ENCODE data around the gene TMEM31. TPM values are rescaled to one million over a fixed set of nuclear protein-coding genes. Genes with fewer than 3 reads are reported as not detected.

TMEM31 gene
- total RNA-seq, 1 experiment from 2014 or later: not detected

GRCh38 chrX:103737696-103738095 lies 27.0 kb downstream of the TMEM31 start:
- no peaks in the 10 kb centered on the region for H3K9me3 ChIP-seq (ENCODE audit: control insufficient read depth in 1 of 2, insufficient read depth in 1 of 2, low read depth in 1 of 2, low read length in 2 of 2)
- no peaks in the 10 kb centered on the region for H3K36me3 ChIP-seq (ENCODE audit: control insufficient read depth in 1 of 2, insufficient read depth in 2 of 2, low read length in 2 of 2)
- H3K4me2 ChIP-seq (ENCODE audit: low read length): no peak overlapping the region
- H3K4me1 ChIP-seq (ENCODE audit: control insufficient read depth in 1 of 2, insufficient read depth in 2 of 2, low read length in 2 of 2): no peaks in the 10 kb centered on the region
- intact Hi-C loops (cut with micrococcal nuclease): no loop called here
- no peak overlapping the region for H2AFZ ChIP-seq (ENCODE audit: low read depth, low read length, poor library complexity, severe bottlenecking)
- ATAC-seq (no peak), DNase-seq (ENCODE audit: low read depth, low spot score) (no peak)
- RAD21 ChIA-PET (ENCODE audit: low non-redundant PET in 1 of 2, low total read pairs in 2 of 2, uncharacterized antibody in 2 of 2, unreplicated experiment in 2 of 2): no interaction called here
- no peak overlapping the region for H3K27ac ChIP-seq (ENCODE audit: low read depth, low read length)
- no peak overlapping the region for H3K4me3 ChIP-seq (replicated peaks in 1 of 2; ENCODE audit: low read depth in 1 of 2, low read length in 2 of 2)
- H4K20me1 ChIP-seq (ENCODE audit: insufficient read depth): no peaks in the 10 kb centered on the region
- POLR2A ChIA-PET: no interaction called here
- no peak overlapping the region for H3K9ac ChIP-seq (ENCODE audit: low read length)
- no peaks in the 10 kb centered on the region for H3K9me2 ChIP-seq (ENCODE audit: insufficient read depth)
- no peaks in the 10 kb centered on the region for H3K79me2 ChIP-seq (ENCODE audit: insufficient read depth, low read length)
- no TSS peak for BruUV-seq (replicated peaks)
- CTCF ChIA-PET: no interaction called here
- TF ChIP-seq SIN3A (IDR thresholded peaks at IDR 0.05; ENCODE audit: low read depth) (no peak), FOSL1 (IDR thresholded peaks at IDR 0.05; ENCODE audit: low read depth) (no peak), SP1 (IDR thresholded peaks at IDR 0.05; ENCODE audit: low read depth) (no peak), CEBPB (IDR thresholded peaks at IDR 0.05; ENCODE audit: low read depth) (no peak), ZFX (IDR thresholded peaks at IDR 0.05) (no peak), ELF1 (IDR thresholded peaks at IDR 0.05; ENCODE audit: borderline replicate concordance, low read depth) (no peak), YY1 (IDR thresholded peaks at IDR 0.05; ENCODE audit: extremely low read depth, insufficient replicate concordance, low read depth, low read length) (no peak), EZH2 (IDR thresholded peaks at IDR 0.05) (no peak)
- H3K27me3 ChIP-seq (ENCODE audit: insufficient read depth, low read length): no peaks in the 10 kb centered on the region

- Histone ChIP-seq H3K9me3 (ENCODE audit: control insufficient read depth in 1 of 2, insufficient read depth in 1 of 2, low read depth in 1 of 2, low read length in 2 of 2) (no peaks in the 10 kb centered on the region), H3K4me2 (ENCODE audit: low read length) (no peak overlapping the region), H3K9me2 (ENCODE audit: insufficient read depth) (no peaks in the 10 kb centered on the region), H3K4me1 (ENCODE audit: control insufficient read depth in 1 of 2, insufficient read depth in 2 of 2, low read length in 2 of 2) (no peaks in the 10 kb centered on the region), H3K9ac (ENCODE audit: low read length) (no peak overlapping the region), H3K36me3 (ENCODE audit: control insufficient read depth in 1 of 2, insufficient read depth in 2 of 2, low read length in 2 of 2) (no peaks in the 10 kb centered on the region), H3K27me3 (ENCODE audit: insufficient read depth, low read length) (no peaks in the 10 kb centered on the region), H3K79me2 (ENCODE audit: insufficient read depth, low read length) (no peaks in the 10 kb centered on the region), H3K27ac (ENCODE audit: low read depth, low read length) (no peak overlapping the region), H4K20me1 (ENCODE audit: insufficient read depth) (no peaks in the 10 kb centered on the region), H2AFZ (ENCODE audit: low read depth, low read length, poor library complexity, severe bottlenecking) (no peak overlapping the region), H3K4me3 (replicated peaks in 1 of 2; ENCODE audit: low read depth in 1 of 2, low read length in 2 of 2) (no peak overlapping the region)
- TF ChIP-seq FOSL1 (IDR thresholded peaks at IDR 0.05; ENCODE audit: low read depth) (no peak), SP1 (IDR thresholded peaks at IDR 0.05; ENCODE audit: low read depth) (no peak), RAD21 (IDR thresholded peaks at IDR 0.05; ENCODE audit: low read depth) (no peak), MAX (IDR thresholded peaks at IDR 0.05) (no peak), YY1 (IDR thresholded peaks at IDR 0.05; ENCODE audit: extremely low read depth, insufficient replicate concordance, low read depth, low read length) (no peak)
- BruUV-seq (replicated peaks): no TSS peak
- ChIA-PET RAD21 (ENCODE audit: low non-redundant PET in 1 of 2, low total read pairs in 2 of 2, uncharacterized antibody in 2 of 2, unreplicated experiment in 2 of 2) (no interaction called here), CTCF (no interaction called here), POLR2A (no interaction called here)
- ATAC-seq (no peak), DNase-seq (ENCODE audit: low read depth, low spot score) (no peak)
- intact Hi-C loops (cut with micrococcal nuclease): no loop called here
These were observed 28.7 kb downstream of the TMEM31 start for GRCh38 chrX:103739421-103739820.

All from HCT116 (cell line).